ENCODE data around the gene TBRG1. TPM values are rescaled to one million over a fixed set of nuclear protein-coding genes. Genes with fewer than 3 reads are reported as not detected.

TBRG1 gene
- total and polyA plus RNA-seq, 2 of the 8 experiments (the other 6 are each of a cell fraction or from before 2014, with no cell fraction given): 16.3 to 26.7 TPM

DNA sequence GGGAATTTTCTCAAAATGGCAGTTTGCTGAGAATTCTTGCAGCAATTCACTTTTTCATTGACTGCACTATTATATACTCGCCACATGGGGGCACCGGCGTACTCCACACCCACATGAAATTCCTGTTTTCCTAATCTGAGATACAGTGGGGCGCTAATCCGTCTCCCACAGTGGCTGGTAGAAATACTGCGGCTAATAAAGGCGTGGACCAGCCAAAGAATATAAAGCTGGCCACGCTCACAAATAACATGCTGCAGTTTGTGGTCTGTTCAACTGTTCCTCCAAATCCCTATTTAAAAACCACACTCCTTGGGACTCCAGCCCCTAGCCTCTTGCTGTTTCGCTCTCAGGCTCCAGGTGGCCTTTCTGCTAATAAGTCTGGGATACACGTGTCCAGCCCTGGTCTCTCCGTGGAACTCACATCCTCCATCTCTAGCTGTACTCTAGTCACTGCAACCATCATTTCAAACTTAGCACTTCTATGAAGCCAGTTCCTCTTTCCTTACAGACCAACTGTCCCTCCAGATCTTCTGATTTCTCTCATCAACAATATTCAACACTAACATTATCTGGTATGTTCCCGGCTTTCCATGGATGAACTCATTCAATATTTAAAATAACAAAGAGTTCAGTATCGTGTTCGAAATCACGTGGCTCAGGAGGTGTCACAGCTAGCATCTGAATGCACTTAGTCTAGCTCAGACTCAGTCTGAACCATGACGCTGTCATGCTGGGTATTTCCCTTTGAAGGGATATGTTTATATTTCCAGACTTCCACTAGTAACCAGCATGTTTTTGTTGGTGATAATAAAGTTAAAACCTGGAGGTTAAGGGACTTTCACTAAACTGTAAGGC lies 22.0 kb downstream of the TBRG1 start:
- no peak overlapping the region for H3K23ac ChIP-seq (ENCODE audit: insufficient read length)
- H2BK15ac ChIP-seq (ENCODE audit: low read length): no peak overlapping the region
- H4K8ac ChIP-seq (ENCODE audit: extremely low read depth, insufficient read depth, low read length): no peak overlapping the region
- H3K36me3 ChIP-seq (ENCODE audit: control insufficient read depth in 2 of 4, insufficient read depth in 4 of 4, low read length in 3 of 4): no peaks in the 10 kb centered on the region
- ChIA-PET CTCF (ENCODE audit: partially characterized antibody) (interaction anchor here (0.6 to 8.6 kb wide), 40 partner anchors 10 to 1741 kb away, joined by 3 to 69 read pairs (median 6); partner anchors contain the start of genes ESAM, PANX3, SIAE and SPA17), POLR2A (ENCODE audit: partially characterized antibody) (interaction anchor here (1.3 kb wide), 2 partner anchors 119 to 129 kb away, joined by 3 to 4 read pairs; no protein-coding TSS in a partner anchor)
- no peak overlapping the region for H4K91ac ChIP-seq (replicated peaks; ENCODE audit: insufficient read length, low read length)
- no peak overlapping the region for H3K56ac ChIP-seq (replicated peaks; ENCODE audit: insufficient read length, low read depth, low read length)
- H2AFZ ChIP-seq (ENCODE audit: low read length): peak overlapping the region; percentile 85
- DNase-seq (ENCODE audit: low read depth in 1 of 2, low spot score in 2 of 2) (peak in 1 of 2 experiments; percentile 68), FAIRE-seq (no peak)
- no peak overlapping the region for H2BK12ac ChIP-seq (ENCODE audit: low read depth, low read length)
- H3K9ac ChIP-seq (replicated peaks in 1 of 4; ENCODE audit: extremely low read depth in 1 of 4, low read depth in 3 of 4, low read length in 3 of 4): no peak overlapping the region
- H3K79me1 ChIP-seq (ENCODE audit: low read depth, low read length): no peaks in the 10 kb centered on the region
- peak overlapping the region; percentile 4 to 58; a peak in 3 of 4 replicates for H3K4me2 ChIP-seq (ENCODE audit: insufficient read depth in 1 of 2, low read depth in 2 of 2, low read length in 2 of 2)
- no peaks in the 10 kb centered on the region for H3K9me3 ChIP-seq (ENCODE audit: insufficient read depth in 2 of 2, low read depth in 1 of 2, low read length in 1 of 2)
- H3K27me3 ChIP-seq (replicated peaks in 1 of 4; ENCODE audit: control insufficient read depth in 3 of 4, extremely low read depth in 1 of 4, insufficient read depth in 3 of 4, low read length in 3 of 4): no peaks in the 10 kb centered on the region
- H3K18ac ChIP-seq (ENCODE audit: extremely low read depth, low read length): no peak overlapping the region
- peak overlapping the region in 1 of 4 experiments; percentile 37; a peak in 2 of 8 replicates for H3K4me3 ChIP-seq (ENCODE audit: extremely low read depth in 1 of 4, insufficient read depth in 2 of 4, low read depth in 3 of 4, low read length in 4 of 4)
- H3K23me2 ChIP-seq (ENCODE audit: low read depth, low read length): no peaks in the 10 kb centered on the region; the same call in 1 of the 2 replicates
- 30% methylated on average over 16 of the region's 16 CpGs; no CpG with 5 or more reads in 1 of the 2 experiments for WGBS, 2 experiments (ENCODE audit: extremely low coverage in 1 of 2, insufficient coverage in 1 of 2, insufficient read length in 1 of 2, insufficient replicate concordance in 2 of 2, low coverage in 1 of 2, low lambda C conversion rate in 2 of 2, missing lambda C conversion rate in 1 of 2)
- H3K79me2 ChIP-seq (ENCODE audit: control insufficient read depth in 1 of 2, insufficient read depth in 2 of 2, low read length in 2 of 2): no peaks in the 10 kb centered on the region
- no peak overlapping the region for H2BK20ac ChIP-seq (ENCODE audit: low read length)
- no peak overlapping the region for H3K4ac ChIP-seq (replicated peaks; ENCODE audit: insufficient read length, low read depth, low read length)
- no peak overlapping the region for H2AK5ac ChIP-seq (ENCODE audit: low read depth, low read length)
- H2BK120ac ChIP-seq (replicated peaks; ENCODE audit: low read depth, low read length): no peak overlapping the region
- no peak overlapping the region for H4K5ac ChIP-seq (ENCODE audit: insufficient read length, low read depth, low read length)
- no peak overlapping the region for H2BK5ac ChIP-seq (ENCODE audit: low read depth, low read length)
- no peaks in the 10 kb centered on the region for H4K20me1 ChIP-seq (replicated peaks in 1 of 2; ENCODE audit: control insufficient read depth in 1 of 2, insufficient read depth in 2 of 2, low read length in 2 of 2)
- H3K4me1 ChIP-seq (replicated peaks in 1 of 4; ENCODE audit: control insufficient read depth in 3 of 4, insufficient read depth in 4 of 4, low read length in 3 of 4): peaks cover 0 to 4% (median 2%) of the 10 kb centered on the region in 4 experiments; a peak in 3 of 7 replicates
- no peak overlapping the region for H3K27ac ChIP-seq (ENCODE audit: low read depth, low read length)
- H3K14ac ChIP-seq (ENCODE audit: insufficient read length): no peak overlapping the region
- TF ChIP-seq, protein P1, sequence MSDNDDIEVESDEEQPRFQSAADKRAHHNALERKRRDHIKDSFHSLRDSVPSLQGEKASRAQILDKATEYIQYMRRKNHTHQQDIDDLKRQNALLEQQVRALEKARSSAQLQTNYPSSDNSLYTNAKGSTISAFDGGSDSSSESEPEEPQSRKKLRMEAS (IDR thresholded peaks at IDR 0.05): no peak
- TF ChIP-seq FOSL1 (IDR thresholded peaks at IDR 0.05; ENCODE audit: insufficient read depth, low read depth, low read length): no peak
- no peak for TF ChIP-seq KDM4A (IDR thresholded peaks at IDR 0.05; ENCODE audit: low read depth, low read length, severe bottlenecking)
- TF ChIP-seq CEBPB (IDR thresholded peaks at IDR 0.05; ENCODE audit: low read depth, low read length): no peak; the same call in 1 of the 2 replicates
- peak; percentile 87 for TF ChIP-seq YY1 (IDR thresholded peaks at IDR 0.05; ENCODE audit: low read depth, low read length)
- no peak for TF ChIP-seq MAFK (IDR thresholded peaks at IDR 0.05; ENCODE audit: low read depth, low read length)
- TF ChIP-seq NANOG (IDR thresholded peaks at IDR 0.05; ENCODE audit: insufficient read depth, low read depth, low read length, poor library complexity, severe bottlenecking): no peak
- TF ChIP-seq RAD21 (IDR thresholded peaks at IDR 0.05 in 1 of 2, conservative IDR thresholded peaks at IDR 0.05 in 1 of 2; ENCODE audit: low read depth in 2 of 2, low read length in 2 of 2): peak; percentile 85
- 0 out of 2 replicates have a peak, but pooled peaks have one; percentile 18 for TF ChIP-seq CREB1 (IDR thresholded peaks at IDR 0.05)
- TF ChIP-seq TBP (IDR thresholded peaks at IDR 0.05; ENCODE audit: low read depth, low read length): no peak
- TF ChIP-seq TEAD4 (IDR thresholded peaks at IDR 0.05; ENCODE audit: low read depth, low read length): peak; percentile 74

All from H1 (cell line).